C4-2B (cell line): ENCODE measurements around the gene RAMP3.

Source experiments
- H3K27ac ChIP-seq: fragments of 450-650 bp; 2 replicates; pipeline ENCODE4 v1.5.1; 2017
- ZFX ChIP-seq: fragments of 450-650 bp; IDR thresholded peaks from 2 replicates; pipeline ENCODE4 v1.6.1; 2017
- TF ChIP-seq, protein P1 (sequence below): fragments of 450-650 bp; conservative IDR thresholded peaks from 2 replicates; pipeline ENCODE4 v1.5.1; 2017; ENCODE audit warnings: mild to moderate bottlenecking

Gene RAMP3

DNA sequence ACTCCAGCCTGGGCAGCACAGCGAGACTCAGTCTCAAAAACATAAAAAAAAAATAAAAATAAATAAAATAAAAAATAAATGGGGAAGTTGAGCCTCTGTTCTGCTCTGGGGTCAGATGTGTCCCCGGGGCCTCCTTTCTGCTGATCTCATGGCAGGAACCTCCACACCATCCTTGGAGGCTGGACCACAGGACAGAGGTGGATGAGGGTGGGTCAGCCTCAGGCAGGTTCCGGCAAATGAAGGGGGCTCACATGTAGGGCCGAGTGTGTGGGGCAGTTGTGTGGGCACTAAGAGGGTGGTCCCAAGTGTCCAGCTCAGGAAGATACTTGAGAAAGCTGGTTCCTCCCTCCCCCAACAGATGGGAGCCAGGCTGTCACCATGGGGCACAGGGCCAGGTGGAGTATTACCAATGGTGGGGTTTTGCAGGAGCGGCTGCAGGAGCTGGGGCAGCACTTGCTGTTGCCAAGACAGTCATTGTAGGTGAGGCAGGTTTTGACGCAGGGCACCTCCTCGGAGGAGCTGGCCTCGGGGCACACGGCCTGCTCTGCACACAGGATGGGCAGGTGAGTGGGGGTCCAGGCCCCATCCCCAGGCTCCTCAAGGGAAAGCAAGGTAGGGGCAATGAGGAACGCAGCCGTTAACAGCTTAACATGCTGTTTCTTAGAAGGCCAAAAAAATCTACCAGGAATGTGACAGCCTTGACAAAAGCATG is 32.2 kb upstream of the RAMP3 start:
- H3K27ac ChIP-seq: no peak overlapping the region

DNA sequence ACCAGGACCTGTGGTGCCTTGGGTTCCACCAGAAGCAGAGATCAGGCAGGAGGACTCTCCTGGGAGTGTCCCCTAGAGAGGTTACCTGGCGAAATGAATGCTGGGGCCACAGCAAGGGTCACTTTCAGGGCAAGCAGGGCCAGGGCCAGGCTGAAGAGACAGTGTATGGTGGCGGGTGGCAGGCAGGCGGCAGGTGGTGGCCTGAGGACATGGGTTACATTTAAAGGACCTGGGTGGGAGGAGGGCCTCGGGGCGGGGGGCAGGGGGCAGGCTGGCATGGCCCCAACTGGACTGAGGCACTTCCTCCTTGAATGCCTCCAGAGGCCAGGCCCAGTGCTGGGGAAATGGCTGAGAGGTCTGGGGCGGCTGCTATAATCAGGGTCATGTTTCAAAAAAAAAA is 31.4 kb upstream of the RAMP3 start:
- no peak for TF ChIP-seq ZFX
- TF ChIP-seq, protein P1, sequence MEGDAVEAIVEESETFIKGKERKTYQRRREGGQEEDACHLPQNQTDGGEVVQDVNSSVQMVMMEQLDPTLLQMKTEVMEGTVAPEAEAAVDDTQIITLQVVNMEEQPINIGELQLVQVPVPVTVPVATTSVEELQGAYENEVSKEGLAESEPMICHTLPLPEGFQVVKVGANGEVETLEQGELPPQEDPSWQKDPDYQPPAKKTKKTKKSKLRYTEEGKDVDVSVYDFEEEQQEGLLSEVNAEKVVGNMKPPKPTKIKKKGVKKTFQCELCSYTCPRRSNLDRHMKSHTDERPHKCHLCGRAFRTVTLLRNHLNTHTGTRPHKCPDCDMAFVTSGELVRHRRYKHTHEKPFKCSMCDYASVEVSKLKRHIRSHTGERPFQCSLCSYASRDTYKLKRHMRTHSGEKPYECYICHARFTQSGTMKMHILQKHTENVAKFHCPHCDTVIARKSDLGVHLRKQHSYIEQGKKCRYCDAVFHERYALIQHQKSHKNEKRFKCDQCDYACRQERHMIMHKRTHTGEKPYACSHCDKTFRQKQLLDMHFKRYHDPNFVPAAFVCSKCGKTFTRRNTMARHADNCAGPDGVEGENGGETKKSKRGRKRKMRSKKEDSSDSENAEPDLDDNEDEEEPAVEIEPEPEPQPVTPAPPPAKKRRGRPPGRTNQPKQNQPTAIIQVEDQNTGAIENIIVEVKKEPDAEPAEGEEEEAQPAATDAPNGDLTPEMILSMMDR: no peak
- H3K27ac ChIP-seq: no peak overlapping the region

More for the DNA sequence above, 32.2 kb upstream of the RAMP3 start:
- no peak for TF ChIP-seq ZFX
- TF ChIP-seq, protein P1: no peak

DNA sequence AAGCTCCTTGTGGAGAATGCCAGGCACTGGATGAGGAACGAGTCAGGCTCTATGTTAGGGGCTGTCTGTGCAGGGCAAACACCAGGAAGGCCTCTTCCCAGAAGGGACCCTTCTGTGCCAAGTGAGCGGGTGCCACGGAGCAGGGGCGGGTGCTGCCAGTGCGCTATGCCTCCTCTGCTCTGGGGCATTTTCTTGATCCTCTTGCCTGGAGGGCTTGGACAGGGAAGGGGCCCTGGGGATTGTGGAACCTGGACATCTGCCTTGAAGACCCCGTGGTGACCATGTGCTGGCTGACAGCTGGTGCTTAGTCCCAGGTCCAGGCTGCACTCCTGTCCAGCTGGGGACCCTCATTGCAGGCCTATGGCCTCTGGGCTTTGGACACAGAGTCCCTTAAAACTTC is 30.7 kb upstream of the RAMP3 start:
- TF ChIP-seq, protein P1: no peak
- TF ChIP-seq ZFX: no peak
- no peak overlapping the region for H3K27ac ChIP-seq

DNA sequence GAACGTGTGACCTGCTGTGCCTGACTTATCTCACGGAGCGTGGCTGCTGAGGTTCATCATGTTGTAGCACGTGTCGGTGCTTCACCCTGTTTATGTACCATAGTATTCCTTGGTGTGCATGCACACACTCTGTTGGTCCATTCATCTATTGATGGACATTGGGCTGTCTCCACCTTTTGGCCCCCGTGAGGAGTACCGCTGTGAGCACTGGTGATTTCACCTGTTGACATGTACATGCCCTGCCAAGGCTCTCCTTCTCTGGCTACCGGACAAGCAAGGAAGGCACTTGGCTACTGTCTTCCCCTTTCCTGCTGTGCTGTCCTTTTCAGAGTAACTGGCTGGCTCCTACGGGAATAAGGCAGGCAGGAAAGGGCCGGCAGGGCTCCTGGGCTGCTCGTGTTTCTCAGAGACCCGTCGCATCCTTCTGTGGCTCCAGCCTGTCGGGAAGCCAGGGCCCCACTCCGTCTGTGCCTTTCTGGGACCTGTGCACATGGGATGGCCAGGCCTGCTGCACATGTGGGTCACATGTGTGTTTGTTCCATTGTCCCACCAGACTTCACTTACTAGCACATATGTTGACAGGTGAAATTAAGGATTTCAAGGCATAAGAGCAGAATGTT is 28.3 kb upstream of the RAMP3 start:
- H3K27ac ChIP-seq: no peak overlapping the region
- TF ChIP-seq, protein P1: no peak
- no peak for TF ChIP-seq ZFX

DNA sequence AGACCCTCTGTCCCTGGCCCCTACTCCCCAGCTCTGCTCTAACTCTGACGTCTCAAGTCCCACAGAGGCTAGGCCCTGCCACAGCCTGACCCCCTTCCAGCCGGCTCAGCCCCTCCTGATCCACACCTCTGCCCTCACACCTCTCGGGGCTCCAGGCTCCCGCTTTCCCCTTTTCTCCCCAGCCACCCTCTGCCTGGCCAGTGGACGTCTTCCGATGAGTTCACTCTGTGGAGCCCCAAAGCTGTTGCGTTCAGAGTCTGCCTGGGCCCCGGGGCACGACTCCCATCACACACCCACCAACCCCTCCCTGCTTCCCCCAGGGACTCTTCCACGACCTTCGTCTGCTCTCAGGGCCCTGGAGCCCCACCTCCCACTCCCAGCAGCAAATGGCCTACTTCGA is 27.7 kb upstream of the RAMP3 start:
- no peak for TF ChIP-seq ZFX
- TF ChIP-seq, protein P1: no peak

DNA sequence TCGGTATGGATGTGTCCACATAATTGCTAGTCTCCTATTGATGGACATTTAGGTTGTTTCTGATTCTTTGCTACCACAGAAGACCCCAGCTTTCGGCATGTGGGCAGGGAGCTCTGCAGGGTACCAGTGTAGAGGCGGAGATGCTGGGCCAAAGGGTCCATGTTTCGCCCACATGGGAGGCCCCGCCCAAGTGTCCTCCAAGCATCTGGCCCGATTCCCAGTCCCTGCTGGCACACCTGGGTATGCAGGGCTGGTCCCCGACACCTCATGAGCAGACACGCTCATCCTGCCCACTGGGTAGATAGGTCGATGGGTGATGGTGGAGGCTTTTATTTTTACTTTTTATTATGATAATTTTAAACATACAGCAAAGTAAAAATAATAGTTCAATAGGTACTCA is 26.7 kb upstream of the RAMP3 start:
- TF ChIP-seq, protein P1: no peak
- no peak for TF ChIP-seq ZFX
- no peak overlapping the region for H3K27ac ChIP-seq

More for the DNA sequence above, 27.7 kb upstream of the RAMP3 start:
- no peak overlapping the region for H3K27ac ChIP-seq

DNA sequence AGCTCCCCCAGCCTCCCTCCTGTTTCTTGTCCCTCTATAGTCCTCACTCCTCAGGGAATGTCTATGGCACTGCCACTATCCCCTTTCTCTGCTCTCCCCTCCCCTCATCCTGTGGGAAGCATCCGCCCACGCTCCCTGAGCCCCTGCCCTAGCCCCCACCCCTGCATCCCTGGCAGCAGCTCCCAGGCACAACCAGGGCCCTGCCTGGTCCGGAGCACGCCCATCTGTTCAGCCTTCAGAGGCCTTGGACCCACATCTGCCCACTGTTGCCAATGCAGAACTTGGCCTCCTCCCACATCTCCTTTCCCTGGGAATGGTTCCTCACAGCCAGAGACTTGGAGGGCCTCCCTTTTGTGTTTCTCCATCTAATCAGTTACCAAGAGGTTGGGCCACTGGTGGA is 25.7 kb upstream of the RAMP3 start:
- no peak overlapping the region for H3K27ac ChIP-seq
- TF ChIP-seq ZFX: no peak
- TF ChIP-seq, protein P1: no peak
